Naive thymus-derived CD8-positive, alpha-beta T cell (primary cell): ENCODE results near the gene RPL28. TPM values are rescaled to one million over a fixed set of nuclear protein-coding genes. Genes with fewer than 3 reads are reported as not detected.

Experiments
- ATAC-seq, 2 donors: fragments of 150-1000 bp; cut with Tn5 transposase in 1 of 2; sonication (Bioruptor Pico), chemical (Tn5 transposase) in 1 of 2; 1 replicate in 1 of 2; 2 replicates in 1 of 2; pipeline ENCODE4 v1.10.0; 2021; ENCODE audit warnings: mild to moderate bottlenecking in 2 of 2, moderate library complexity in 2 of 2
- POLR2A ChIA-PET: fragments of 350-600 bp; sonication (Branson Sonifier 250); formaldehyde crosslinking; loops from one replicate; lab custom pipeline; 2021; ENCODE audit warnings: antibody characterized with exemption; lab: Charles Lee
- DNase-seq, 10 donors: peaks; one replicate each; pipeline versions ENCODE4 v3.0.0 to v3.0.0-alpha.2; 2020 to 2022
- H3K27ac Mint-ChIP-seq, 10 donors: one replicate each; pipeline ENCODE4 v1.8.0; 2020 to 2022; ENCODE audit warnings: mild to moderate bottlenecking in 10 of 10, mixed read lengths in 10 of 10, moderate library complexity in 4 of 10, inconsistent platforms in 1 of 10
- H3K27me3 Mint-ChIP-seq, 5 donors: one replicate each; pipeline ENCODE4 v1.8.0; 2021 to 2022; ENCODE audit warnings: mixed read lengths in 5 of 5
- H3K36me3 Mint-ChIP-seq, 3 donors: one replicate each; pipeline ENCODE4 v1.8.0; 2020 to 2022; ENCODE audit warnings: mixed read lengths in 3 of 3, mild to moderate bottlenecking in 2 of 3, inconsistent platforms in 1 of 3
- H3K4me1 Mint-ChIP-seq, 4 donors: one replicate each; pipeline ENCODE4 v1.8.0; 2021 to 2022; ENCODE audit warnings: mixed read lengths in 4 of 4
- H3K4me3 Mint-ChIP-seq, 10 donors: one replicate each; pipeline ENCODE4 v1.8.0; 2020 to 2022; ENCODE audit warnings: mild to moderate bottlenecking in 10 of 10, mixed read lengths in 10 of 10, moderate library complexity in 6 of 10, inconsistent platforms in 1 of 10
- H3K9me3 Mint-ChIP-seq, 9 donors: one replicate each; pipeline ENCODE4 v1.8.0; 2020 to 2022; ENCODE audit warnings: mixed read lengths in 9 of 9, mild to moderate bottlenecking in 3 of 9, inconsistent platforms in 1 of 9, moderate library complexity in 1 of 9
- polyA plus RNA-seq, 3 donors: library from polyadenylated mRNA; unstranded; fragments of 300-500 nt; fragmentation: Illumina TruSeq; gene quantifications; one replicate each; pipeline ENCODE4 v1.2.3, GENCODE V29; 2021
- total RNA-seq, 8 experiments: library from RNA in 2 of 8; stranded (reverse) in 2 of 8; gene quantifications; one replicate each; pipeline ENCODE4 v1.2.3 and lab custom pipeline; 2021 to 2026

Gene RPL28
- total and polyA plus RNA-seq, 5 experiments from 2014 or later, result 559 to 2,995 (median 1,017) TPM

- H3K36me3 Mint-ChIP-seq, result peaks cover 0 to 14% (median 5%) of the 10 kb centered on the region in 3 donors
- ATAC-seq (peak in 1 of 2 donors; percentile 34), DNase-seq (no peak)
- peaks cover 13 to 19% (median 15%) of the 10 kb centered on the region in 4 donors for H3K4me1 Mint-ChIP-seq
- POLR2A ChIA-PET, result interaction anchor here (0.6 kb wide), 1 partner anchor 56 kb away, joined by 3 read pairs; no protein-coding TSS in a partner anchor
- no peak overlapping the region for H3K27ac Mint-ChIP-seq
- H3K9me3 Mint-ChIP-seq, result peaks cover 0 to 5% (median 0%) of the 10 kb centered on the region in 9 donors
- H3K4me3 Mint-ChIP-seq, result no peak overlapping the region
- peaks cover 32 to 63% (median 47%) of the 10 kb centered on the region in 5 donors for H3K27me3 Mint-ChIP-seq
Observed at GRCh38 chr19:55437410-55437809, 51.7 kb downstream of the RPL28 start.

- peaks cover 19 to 28% (median 22%) of the 10 kb centered on the region in 4 donors for H3K4me1 Mint-ChIP-seq
- no peak overlapping the region for H3K4me3 Mint-ChIP-seq
- H3K9me3 Mint-ChIP-seq, result peaks cover 0 to 5% (median 0%) of the 10 kb centered on the region in 9 donors
- H3K27ac Mint-ChIP-seq, result peak overlapping the region in 1 of 10 donors; percentile 35
- DNase-seq (no peak), ATAC-seq (no peak)
- peaks cover 0 to 14% (median 5%) of the 10 kb centered on the region in 3 donors for H3K36me3 Mint-ChIP-seq
- H3K27me3 Mint-ChIP-seq, result peaks cover 36 to 74% (median 55%) of the 10 kb centered on the region in 5 donors
- POLR2A ChIA-PET, result no interaction called here
Observed at GRCh38 chr19:55439052-55439451, 53.3 kb downstream of the RPL28 start.

GRCh38 chr19:55440411-55441105, 54.8 kb downstream of the RPL28 start:
- H3K4me3 Mint-ChIP-seq, result peak overlapping the region in 9 of 10 donors; percentile 1 to 72 (median 59)
- peak overlapping the region in 1 of 10 donors; percentile 63 for H3K27ac Mint-ChIP-seq
- peak in 1 of 2 donors; percentile 49 for ATAC-seq
- no peak for DNase-seq
- H3K9me3 Mint-ChIP-seq, result peaks cover 0 to 5% (median 0%) of the 10 kb centered on the region in 9 donors
- peaks cover 46 to 87% (median 64%) of the 10 kb centered on the region in 5 donors for H3K27me3 Mint-ChIP-seq
- H3K4me1 Mint-ChIP-seq, result peaks cover 19 to 28% (median 23%) of the 10 kb centered on the region in 4 donors
- POLR2A ChIA-PET, result no interaction called here
- peaks cover 0 to 15% (median 5%) of the 10 kb centered on the region in 3 donors for H3K36me3 Mint-ChIP-seq

GRCh38 chr19:55441319-55441691, 55.6 kb downstream of the RPL28 start:
- Mint-ChIP-seq H3K9me3 (peaks cover 0 to 5% (median 0%) of the 10 kb centered on the region in 9 donors), H3K4me1 (peaks cover 19 to 28% (median 23%) of the 10 kb centered on the region in 4 donors), H3K27ac (peak overlapping the region in 2 of 10 donors; percentile 26 to 63), H3K4me3 (peak overlapping the region in 9 of 10 donors; percentile 3 to 72 (median 57)), H3K27me3 (peaks cover 49 to 86% (median 64%) of the 10 kb centered on the region in 5 donors), H3K36me3 (peaks cover 0 to 15% (median 5%) of the 10 kb centered on the region in 3 donors)
- peak in 1 of 2 donors; percentile 26 for ATAC-seq
- no peak for DNase-seq
- POLR2A ChIA-PET, result no interaction called here

- H3K27me3 Mint-ChIP-seq, result peaks cover 45 to 82% (median 61%) of the 10 kb centered on the region in 5 donors
- H3K4me1 Mint-ChIP-seq, result peaks cover 19 to 28% (median 23%) of the 10 kb centered on the region in 4 donors
- H3K9me3 Mint-ChIP-seq, result peaks cover 0 to 5% (median 0%) of the 10 kb centered on the region in 9 donors
- H3K27ac Mint-ChIP-seq, result peak overlapping the region in 1 of 10 donors; percentile 60
- peak; percentile 22 to 24 for ATAC-seq
- POLR2A ChIA-PET, result no interaction called here
- peaks cover 0 to 15% (median 5%) of the 10 kb centered on the region in 3 donors for H3K36me3 Mint-ChIP-seq
- DNase-seq, result no peak
- H3K4me3 Mint-ChIP-seq, result peak overlapping the region; percentile 3 to 72 (median 46)
Observed at GRCh38 chr19:55441692-55442321, 56.1 kb downstream of the RPL28 start.

- DNase-seq (no peak), ATAC-seq (peak; percentile 61 to 67)
- Mint-ChIP-seq H3K4me1 (peaks cover 17 to 28% (median 23%) of the 10 kb centered on the region in 4 donors), H3K9me3 (peaks cover 0 to 5% (median 0%) of the 10 kb centered on the region in 9 donors), H3K27me3 (peaks cover 41 to 75% (median 54%) of the 10 kb centered on the region in 5 donors), H3K4me3 (peak overlapping the region in 3 of 10 donors; percentile 19 to 59 (median 40)), H3K36me3 (peaks cover 0 to 13% (median 5%) of the 10 kb centered on the region in 3 donors), H3K27ac (no peak overlapping the region)
- POLR2A ChIA-PET, result no interaction called here
Observed at GRCh38 chr19:55442372-55442961, 56.7 kb downstream of the RPL28 start.

GRCh38 chr19:55443045-55443823, 57.5 kb downstream of the RPL28 start, which contains the start of gene SHISA7:
Gene SHISA7, minus strand, starts transcription at chr19:55443300. Its CDS starts 437 bp downstream, at chr19:55442863.
- Mint-ChIP-seq H3K27me3 (peaks cover 41 to 69% (median 51%) of the 10 kb centered on the region in 5 donors), H3K36me3 (peaks cover 0 to 13% (median 5%) of the 10 kb centered on the region in 3 donors), H3K9me3 (peaks cover 0 to 5% (median 0%) of the 10 kb centered on the region in 9 donors), H3K27ac (peak within 1 kb of the TSS in 2 of 10 donors; percentile 41 to 58), H3K4me3 (peak within 1 kb of the TSS in 8 of 10 donors; percentile 10 to 59 (median 45)), H3K4me1 (peaks cover 17 to 28% (median 23%) of the 10 kb centered on the region in 4 donors)
- POLR2A ChIA-PET, result no interaction called here
- DNase-seq (no peak), ATAC-seq (peak in 1 of 2 donors; percentile 31)

GRCh38 chr19:55443824-55444480, 58.2 kb downstream of the RPL28 start:
- H3K9me3 Mint-ChIP-seq, result peaks cover 0 to 5% (median 0%) of the 10 kb centered on the region in 9 donors
- ATAC-seq (no peak), DNase-seq (no peak)
- peaks cover 17 to 28% (median 22%) of the 10 kb centered on the region in 4 donors for H3K4me1 Mint-ChIP-seq
- peaks cover 41 to 62% (median 45%) of the 10 kb centered on the region in 5 donors for H3K27me3 Mint-ChIP-seq
- H3K36me3 Mint-ChIP-seq, result peaks cover 0 to 12% (median 5%) of the 10 kb centered on the region in 3 donors
- H3K27ac Mint-ChIP-seq, result peak overlapping the region in 2 of 10 donors; percentile 41 to 58
- H3K4me3 Mint-ChIP-seq, result peak overlapping the region in 4 of 10 donors; percentile 41 to 59 (median 48)
- POLR2A ChIA-PET, result no interaction called here

- POLR2A ChIA-PET, result no interaction called here
- Mint-ChIP-seq H3K9me3 (peaks cover 0 to 3% (median 0%) of the 10 kb centered on the region in 9 donors), H3K27ac (peak overlapping the region in 1 of 10 donors; percentile 9), H3K27me3 (peaks cover 34 to 55% (median 38%) of the 10 kb centered on the region in 5 donors), H3K4me3 (no peak overlapping the region), H3K36me3 (peaks cover 0 to 7% (median 5%) of the 10 kb centered on the region in 3 donors), H3K4me1 (peaks cover 15 to 28% (median 22%) of the 10 kb centered on the region in 4 donors)
- ATAC-seq (no peak), DNase-seq (no peak)
Observed at GRCh38 chr19:55444646-55445045, 58.9 kb downstream of the RPL28 start.

- H3K36me3 Mint-ChIP-seq, result peaks cover 0 to 8% (median 5%) of the 10 kb centered on the region in 3 donors
- H3K9me3 Mint-ChIP-seq, result peaks cover 0 to 3% (median 0%) of the 10 kb centered on the region in 9 donors
- DNase-seq (no peak), ATAC-seq (no peak)
- H3K27me3 Mint-ChIP-seq, result peaks cover 27 to 53% (median 35%) of the 10 kb centered on the region in 5 donors
- peaks cover 14 to 32% (median 20%) of the 10 kb centered on the region in 4 donors for H3K4me1 Mint-ChIP-seq
- POLR2A ChIA-PET, result interaction anchor here (0.6 to 0.7 kb wide), 3 partner anchors 210 to 275 kb away, joined by 3 to 4 read pairs (median 4); no protein-coding TSS in a partner anchor
- no peak overlapping the region for H3K27ac Mint-ChIP-seq
- H3K4me3 Mint-ChIP-seq, result no peak overlapping the region
Observed at GRCh38 chr19:55446060-55446459, 60.3 kb downstream of the RPL28 start.
